Keratinocyte (primary cell): Measurements from ENCODE around the gene MIB1. TPM values are rescaled to one million over a fixed set of nuclear protein-coding genes. Genes with fewer than 3 reads are reported as not detected.

Source experiments
- DNase-seq: peaks from one replicate; pipeline ENCODE4 v3.0.0-alpha.2; 2011; ENCODE audit warnings: low read depth, missing footprints, low spot score
- FAIRE-seq: peaks from 2 replicates; lab custom pipeline; 2011; peaks lifted over from hg19 to GRCh38; lab: Jason Lieb, UNC
- H2AFZ ChIP-seq: 2 replicates; pipeline ENCODE4 v1.6.0; 2012; ENCODE audit warnings: low read length, control low read depth, inconsistent platforms; ENCODE audit not compliant: control insufficient read depth
- H3K27ac ChIP-seq: 2 replicates; pipeline ENCODE4 v1.5.1; 2011; ENCODE audit warnings: low read length; ENCODE audit not compliant: control insufficient read depth, insufficient read depth
- H3K27me3 ChIP-seq: 3 replicates; pipeline ENCODE4 v1.6.0; 2011; ENCODE audit warnings: low read length; ENCODE audit not compliant: control insufficient read depth, insufficient read depth; ENCODE audit errors: extremely low read depth
- H3K36me3 ChIP-seq, 2 experiments: 2 replicates in 1 of 2; 3 replicates in 1 of 2; pipeline ENCODE4 v1.5.1; 2011; ENCODE audit warnings: low read length in 2 of 2, mild to moderate bottlenecking in 1 of 2; ENCODE audit not compliant: control insufficient read depth in 2 of 2, insufficient read depth in 2 of 2; ENCODE audit errors: extremely low read depth in 1 of 2
- H3K4me1 ChIP-seq: 3 replicates; pipeline ENCODE4 v1.5.1; 2011; ENCODE audit warnings: low read length; ENCODE audit not compliant: control insufficient read depth, insufficient read depth; ENCODE audit errors: extremely low read depth
- H3K4me2 ChIP-seq: 3 replicates; pipeline ENCODE4 v1.6.0; 2011; ENCODE audit warnings: low read depth, low read length; ENCODE audit not compliant: control insufficient read depth, insufficient read depth; ENCODE audit errors: extremely low read depth
- H3K4me3 ChIP-seq, 3 experiments: fragments of 200-600 bp in 1 of 3; sonication (generic) in 1 of 3; 2 replicates in 2 of 3; 3 replicates in 1 of 3; pipeline ENCODE4 v1.5.1; 2011 to 2016; ENCODE audit warnings: low read length in 3 of 3, mild to moderate bottlenecking in 3 of 3, control low read depth in 2 of 3, inconsistent platforms in 1 of 3, low read depth in 1 of 3, mixed read lengths in 1 of 3, mixed run types in 1 of 3, moderate library complexity in 1 of 3; ENCODE audit not compliant: control insufficient read depth in 2 of 3, insufficient read depth in 2 of 3; ENCODE audit errors: extremely low read depth in 1 of 3
- H3K79me2 ChIP-seq: 2 replicates; pipeline ENCODE4 v1.6.0; 2012; ENCODE audit warnings: low read length; ENCODE audit not compliant: control insufficient read depth, insufficient read depth
- H3K9ac ChIP-seq: 3 replicates; pipeline ENCODE4 v1.6.0; 2011; ENCODE audit warnings: low read length; ENCODE audit not compliant: control insufficient read depth, insufficient read depth; ENCODE audit errors: extremely low read depth
- H3K9me1 ChIP-seq: 3 replicates; pipeline ENCODE4 v1.6.0; 2011; ENCODE audit warnings: low read length; ENCODE audit not compliant: control insufficient read depth, insufficient read depth; ENCODE audit errors: extremely low read depth
- H3K9me3 ChIP-seq: 2 replicates; pipeline ENCODE4 v1.5.1; 2012; ENCODE audit warnings: low read depth, low read length; ENCODE audit not compliant: control insufficient read depth
- H4K20me1 ChIP-seq: 3 replicates; pipeline ENCODE4 v1.6.0; 2011; ENCODE audit warnings: low read length; ENCODE audit not compliant: control insufficient read depth, insufficient read depth; ENCODE audit errors: extremely low read depth
- EZH2 ChIP-seq: IDR thresholded peaks from one replicate; pipeline ENCODE4 v1.6.1; 2012; ENCODE audit warnings: inconsistent platforms, mild to moderate bottlenecking, low read length, moderate library complexity
- dilution Hi-C: fragments of 300-500 bp; cut with MboI; formaldehyde crosslinking; loops from one replicate; pipeline ENCODE4 v1.7.0; 2020; ENCODE audit warnings: low sequenced_read_pairs; ENCODE audit not compliant: extremely low pct_ligation_motif_present
- polyA plus RNA-seq, 5 experiments: library from polyadenylated mRNA; depleted of rRNA in 3 of 5; stranded (reverse) in 3 of 5; stranded (forward) in 1 of 5; unstranded in 1 of 5; fragments of >200 nt; gene quantifications; 1 replicate in 1 of 5; 2 replicates in 3 of 5; 3 replicates in 1 of 5; pipeline versions ENCODE4 v1.2.1 to v1.2.3, GENCODE V29; 2011 to 2012; ENCODE audit warnings: missing spikeins in 2 of 5, low read depth in 1 of 5, low replicate concordance in 1 of 5
- TF ChIP-seq, protein P1 (sequence below), 3 experiments: IDR thresholded peaks in 1 of 3; conservative IDR thresholded peaks in 1 of 3; optimal IDR thresholded peaks in 1 of 3; 2 replicates in 2 of 3; 3 replicates in 1 of 3; pipeline versions ENCODE3 to v1.5.1; 2011; ENCODE audit warnings: low read length in 3 of 3, mild to moderate bottlenecking in 3 of 3, moderate library complexity in 2 of 3, control low read depth in 1 of 3, inconsistent platforms in 1 of 3; ENCODE audit not compliant: insufficient read depth in 2 of 3; ENCODE audit errors: extremely low read depth in 1 of 3

The MIB1 gene
- polyA plus RNA-seq, 1 donor (not counting 4 experiments of a cell fraction or from before 2014, with no cell fraction given) = 24.8 TPM

DNA sequence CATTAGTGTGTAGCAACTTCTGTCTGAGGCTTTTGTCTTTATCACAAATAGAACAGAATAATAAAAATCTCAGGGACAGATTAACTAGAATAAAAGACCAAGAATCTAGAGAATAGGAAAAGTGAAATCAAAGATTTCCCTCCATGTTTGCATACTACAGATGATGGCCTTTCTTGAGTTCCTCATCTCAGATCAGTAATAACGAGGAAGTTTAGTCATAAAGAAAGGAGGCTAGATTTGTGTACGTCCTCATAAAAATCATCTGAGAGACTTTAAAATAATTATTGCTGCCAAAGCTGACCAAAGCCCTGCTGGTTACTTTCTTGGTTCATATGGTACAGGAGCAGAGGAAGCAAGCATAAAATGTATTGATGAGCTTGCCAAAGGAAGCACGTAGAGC lies 117.3 kb downstream of the MIB1 start:
- Histone ChIP-seq H4K20me1 (no peaks in the 10 kb centered on the region), H3K27me3 (no peaks in the 10 kb centered on the region), H3K79me2 (no peaks in the 10 kb centered on the region), H3K9ac (no peak overlapping the region), H3K27ac (no peak overlapping the region), H3K9me3 (no peaks in the 10 kb centered on the region), H3K9me1 (no peaks in the 10 kb centered on the region), H3K4me1 (no peaks in the 10 kb centered on the region), H3K4me3 (no peak overlapping the region), H3K36me3 (peaks cover 10 to 12% of the 10 kb centered on the region in 2 experiments), H3K4me2 (no peak overlapping the region), H2AFZ (no peak overlapping the region)
- DNase-seq = no peak
- dilution Hi-C loops = no loop called here
- FAIRE-seq = no peak
- TF ChIP-seq, protein P1, sequence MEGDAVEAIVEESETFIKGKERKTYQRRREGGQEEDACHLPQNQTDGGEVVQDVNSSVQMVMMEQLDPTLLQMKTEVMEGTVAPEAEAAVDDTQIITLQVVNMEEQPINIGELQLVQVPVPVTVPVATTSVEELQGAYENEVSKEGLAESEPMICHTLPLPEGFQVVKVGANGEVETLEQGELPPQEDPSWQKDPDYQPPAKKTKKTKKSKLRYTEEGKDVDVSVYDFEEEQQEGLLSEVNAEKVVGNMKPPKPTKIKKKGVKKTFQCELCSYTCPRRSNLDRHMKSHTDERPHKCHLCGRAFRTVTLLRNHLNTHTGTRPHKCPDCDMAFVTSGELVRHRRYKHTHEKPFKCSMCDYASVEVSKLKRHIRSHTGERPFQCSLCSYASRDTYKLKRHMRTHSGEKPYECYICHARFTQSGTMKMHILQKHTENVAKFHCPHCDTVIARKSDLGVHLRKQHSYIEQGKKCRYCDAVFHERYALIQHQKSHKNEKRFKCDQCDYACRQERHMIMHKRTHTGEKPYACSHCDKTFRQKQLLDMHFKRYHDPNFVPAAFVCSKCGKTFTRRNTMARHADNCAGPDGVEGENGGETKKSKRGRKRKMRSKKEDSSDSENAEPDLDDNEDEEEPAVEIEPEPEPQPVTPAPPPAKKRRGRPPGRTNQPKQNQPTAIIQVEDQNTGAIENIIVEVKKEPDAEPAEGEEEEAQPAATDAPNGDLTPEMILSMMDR (optimal IDR thresholded peaks at IDR 0.05 in 1 of 3, IDR thresholded peaks at IDR 0.05 in 1 of 3, conservative IDR thresholded peaks at IDR 0.05 in 1 of 3; ENCODE audit: extremely low read depth in 1 of 3, insufficient read depth in 2 of 3, low read length in 3 of 3) = no peak
- no peak for TF ChIP-seq EZH2

- no peaks in the 10 kb centered on the region for H3K27me3 ChIP-seq
- H3K9me1 ChIP-seq = no peaks in the 10 kb centered on the region
- no peak overlapping the region for H3K4me2 ChIP-seq
- no peak overlapping the region for H3K27ac ChIP-seq
- H3K4me1 ChIP-seq = no peaks in the 10 kb centered on the region
- H3K79me2 ChIP-seq = no peaks in the 10 kb centered on the region
- no peak overlapping the region for H3K9ac ChIP-seq
- H2AFZ ChIP-seq = no peak overlapping the region
- TF ChIP-seq, protein P1 (optimal IDR thresholded peaks at IDR 0.05 in 1 of 3, IDR thresholded peaks at IDR 0.05 in 1 of 3, conservative IDR thresholded peaks at IDR 0.05 in 1 of 3; ENCODE audit: extremely low read depth in 1 of 3, insufficient read depth in 2 of 3, low read length in 3 of 3) = no peak
- no peak for TF ChIP-seq EZH2
- dilution Hi-C loops = no loop called here
- no peaks in the 10 kb centered on the region for H4K20me1 ChIP-seq
- no peak overlapping the region for H3K4me3 ChIP-seq
- H3K9me3 ChIP-seq = no peaks in the 10 kb centered on the region
- DNase-seq (no peak), FAIRE-seq (no peak)
- peaks cover 12 to 14% of the 10 kb centered on the region in 2 experiments for H3K36me3 ChIP-seq
These were observed 118.0 kb downstream of the MIB1 start for GRCh38 chr18:21858544-21858943.
